MM.1S (cell line): ENCODE measurements around the gene DDR1.
"Not testable (repeated sequence)": the region's sequence is repeated elsewhere in the genome, so short reads cannot be mapped to it uniquely, and the experiment has no call there.

Experiments used
- DNase-seq: peaks from one replicate; pipeline ENCODE4 v3.0.0-alpha.2; 2015
- H2AFZ ChIP-seq: fragments of 300-600 bp; sonication (generic); 2 replicates; pipeline ENCODE4 v1.6.0; 2016; ENCODE audit warnings: antibody characterized with exemption, low read length
- H3F3A ChIP-seq: fragments of 300-600 bp; sonication (generic); 2 replicates; pipeline ENCODE4 v1.6.1; 2016; ENCODE audit warnings: mild to moderate bottlenecking, antibody characterized with exemption, low read length, moderate library complexity, mixed read lengths; ENCODE audit not compliant: insufficient read depth
- H3K27ac ChIP-seq: fragments of 300-600 bp; sonication (generic); 2 replicates; pipeline ENCODE4 v1.5.1; 2016; ENCODE audit warnings: mild to moderate bottlenecking, low read length
- H3K27me3 ChIP-seq: fragments of 300-600 bp; sonication (generic); replicated peaks from 2 replicates; pipeline ENCODE4 v1.6.0; 2016; ENCODE audit warnings: low read length; ENCODE audit not compliant: insufficient read depth
- H3K36me3 ChIP-seq: fragments of 300-600 bp; sonication (generic); replicated peaks from 2 replicates; pipeline ENCODE4 v1.6.1; 2016; ENCODE audit warnings: mild to moderate bottlenecking, low read length, mixed read lengths; ENCODE audit not compliant: insufficient read depth
- H3K4me1 ChIP-seq: fragments of 300-600 bp; sonication (generic); 2 replicates; pipeline ENCODE4 v1.6.1; 2016; ENCODE audit warnings: low read length, mixed read lengths
- H3K4me2 ChIP-seq: fragments of 300-600 bp; sonication (generic); 2 replicates; pipeline ENCODE4 v1.6.0; 2016; ENCODE audit warnings: low read depth, low read length
- H3K4me3 ChIP-seq: fragments of 300-600 bp; sonication (generic); 2 replicates; pipeline ENCODE4 v1.5.1; 2016; ENCODE audit warnings: low read length, mixed read lengths
- H3K79me2 ChIP-seq: fragments of 300-600 bp; sonication (generic); 2 replicates; pipeline ENCODE4 v1.6.1; 2016; ENCODE audit warnings: mixed run types, low read length, mixed read lengths
- H3K9ac ChIP-seq: fragments of 300-600 bp; sonication (generic); 2 replicates; pipeline ENCODE4 v1.6.1; 2016; ENCODE audit warnings: low read length, mixed read lengths
- H3K9me2 ChIP-seq: fragments of 300-600 bp; sonication (generic); replicated peaks from 2 replicates; pipeline ENCODE4 v1.6.1; 2016; ENCODE audit warnings: mild to moderate bottlenecking, low read length, mixed read lengths; ENCODE audit not compliant: insufficient read depth
- H3K9me3 ChIP-seq: fragments of 300-600 bp; sonication (generic); replicated peaks from 2 replicates; pipeline ENCODE4 v1.6.1; 2016; ENCODE audit warnings: mild to moderate bottlenecking, low read length, mixed read lengths; ENCODE audit not compliant: insufficient read depth
- H4K20me1 ChIP-seq: fragments of 300-600 bp; sonication (generic); 2 replicates; pipeline ENCODE4 v1.6.1; 2016; ENCODE audit warnings: mild to moderate bottlenecking, low read length, moderate library complexity, mixed read lengths; ENCODE audit not compliant: insufficient read depth
- EZH2 ChIP-seq: fragments of 300-600 bp; sonication (generic); optimal IDR thresholded peaks from 2 replicates; pipeline ENCODE3; 2017; ENCODE audit warnings: low read depth, mild to moderate bottlenecking, antibody characterized with exemption, low read length, mixed read lengths
- EZH2phosphoT487 ChIP-seq: fragments of 300-600 bp; sonication (generic); IDR thresholded peaks from 2 replicates; pipeline ENCODE4 v1.6.1; 2018; ENCODE audit warnings: antibody characterized with exemption, low read length
- TF ChIP-seq, protein P1 (sequence below): fragments of 300-600 bp; sonication (generic); IDR thresholded peaks from 2 replicates; pipeline ENCODE4 v1.5.1; 2016; ENCODE audit warnings: antibody characterized with exemption, low read length, mixed read lengths

The DDR1 gene

DNA sequence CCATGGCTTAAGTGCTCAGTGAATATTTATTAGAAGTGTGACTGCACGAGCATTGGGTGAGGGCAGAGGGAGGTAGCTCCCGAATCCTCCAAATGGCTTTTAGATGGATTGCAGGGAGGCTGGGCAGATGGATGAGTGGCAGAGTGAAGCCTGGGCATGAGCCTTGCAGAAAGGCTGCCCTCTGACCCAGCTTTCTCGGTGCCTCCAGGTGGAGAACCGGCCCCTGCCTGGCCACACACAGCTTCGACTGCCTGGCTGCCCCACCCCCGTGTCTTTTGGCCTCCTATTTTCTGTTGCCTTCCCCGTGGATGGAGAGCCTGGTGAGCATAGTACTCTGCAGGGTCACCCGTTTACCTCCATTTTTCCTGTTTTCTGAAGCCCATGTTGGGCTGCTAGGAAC, 33.2 kb downstream of the DDR1 start:
- H4K20me1 ChIP-seq, result no peaks in the 10 kb centered on the region
- peaks cover 8% of the 10 kb centered on the region; the same call in 1 of the 2 replicates for H3K4me1 ChIP-seq
- H3K27me3 ChIP-seq, result no peaks in the 10 kb centered on the region
- DNase-seq, result no peak
- no peaks in the 10 kb centered on the region for H3K79me2 ChIP-seq
- no peaks in the 10 kb centered on the region; the same call in 1 of the 2 replicates for H3F3A ChIP-seq
- H3K9ac ChIP-seq, result no peak overlapping the region
- no peak overlapping the region for H2AFZ ChIP-seq
- no peak overlapping the region for H3K27ac ChIP-seq
- H3K9me2 ChIP-seq, result no peaks in the 10 kb centered on the region
- TF ChIP-seq, protein P1, sequence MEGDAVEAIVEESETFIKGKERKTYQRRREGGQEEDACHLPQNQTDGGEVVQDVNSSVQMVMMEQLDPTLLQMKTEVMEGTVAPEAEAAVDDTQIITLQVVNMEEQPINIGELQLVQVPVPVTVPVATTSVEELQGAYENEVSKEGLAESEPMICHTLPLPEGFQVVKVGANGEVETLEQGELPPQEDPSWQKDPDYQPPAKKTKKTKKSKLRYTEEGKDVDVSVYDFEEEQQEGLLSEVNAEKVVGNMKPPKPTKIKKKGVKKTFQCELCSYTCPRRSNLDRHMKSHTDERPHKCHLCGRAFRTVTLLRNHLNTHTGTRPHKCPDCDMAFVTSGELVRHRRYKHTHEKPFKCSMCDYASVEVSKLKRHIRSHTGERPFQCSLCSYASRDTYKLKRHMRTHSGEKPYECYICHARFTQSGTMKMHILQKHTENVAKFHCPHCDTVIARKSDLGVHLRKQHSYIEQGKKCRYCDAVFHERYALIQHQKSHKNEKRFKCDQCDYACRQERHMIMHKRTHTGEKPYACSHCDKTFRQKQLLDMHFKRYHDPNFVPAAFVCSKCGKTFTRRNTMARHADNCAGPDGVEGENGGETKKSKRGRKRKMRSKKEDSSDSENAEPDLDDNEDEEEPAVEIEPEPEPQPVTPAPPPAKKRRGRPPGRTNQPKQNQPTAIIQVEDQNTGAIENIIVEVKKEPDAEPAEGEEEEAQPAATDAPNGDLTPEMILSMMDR, result no peak
- TF ChIP-seq EZH2phosphoT487 (no peak), EZH2 (no peak)
- H3K4me2 ChIP-seq, result no peak overlapping the region
- no peaks in the 10 kb centered on the region for H3K36me3 ChIP-seq
- no peaks in the 10 kb centered on the region for H3K9me3 ChIP-seq
- H3K4me3 ChIP-seq, result no peak overlapping the region

DNA sequence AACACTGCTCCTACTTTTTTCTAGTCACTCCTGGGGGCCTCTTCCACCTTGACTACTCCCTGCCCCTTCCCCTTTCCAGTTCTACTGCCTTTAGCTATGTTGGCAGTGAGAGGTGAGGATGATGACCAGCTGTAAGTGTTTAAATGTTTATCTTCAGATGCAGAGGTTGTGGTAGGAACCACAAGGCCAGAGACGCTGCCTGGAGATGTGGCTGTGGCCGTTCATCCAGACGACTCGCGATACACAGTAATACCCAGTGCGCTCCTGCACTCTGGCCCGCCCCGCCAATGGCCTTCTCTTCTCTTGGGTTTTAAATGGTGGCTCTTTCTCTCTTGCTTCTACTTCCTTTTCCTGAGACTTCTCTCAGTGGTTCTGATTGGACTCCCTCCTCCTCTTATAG, 34.4 kb downstream of the DDR1 start:
- H3K27me3 ChIP-seq, result no peaks in the 10 kb centered on the region
- H4K20me1 ChIP-seq, result no peaks in the 10 kb centered on the region
- H3K4me2 ChIP-seq, result no peak overlapping the region
- no peak for DNase-seq
- no peak overlapping the region for H3K4me3 ChIP-seq
- no peaks in the 10 kb centered on the region for H3K9me3 ChIP-seq
- H3K4me1 ChIP-seq, result peaks cover 8% of the 10 kb centered on the region; the same call in 1 of the 2 replicates
- H3F3A ChIP-seq, result no peaks in the 10 kb centered on the region; the same call in 1 of the 2 replicates
- H2AFZ ChIP-seq, result no peak overlapping the region
- no peaks in the 10 kb centered on the region for H3K79me2 ChIP-seq
- H3K27ac ChIP-seq, result no peak overlapping the region
- H3K9ac ChIP-seq, result no peak overlapping the region
- H3K9me2 ChIP-seq, result no peaks in the 10 kb centered on the region
- H3K36me3 ChIP-seq, result no peaks in the 10 kb centered on the region
- TF ChIP-seq, protein P1, result no peak
- TF ChIP-seq EZH2phosphoT487 (no peak), EZH2 (no peak)

DNA sequence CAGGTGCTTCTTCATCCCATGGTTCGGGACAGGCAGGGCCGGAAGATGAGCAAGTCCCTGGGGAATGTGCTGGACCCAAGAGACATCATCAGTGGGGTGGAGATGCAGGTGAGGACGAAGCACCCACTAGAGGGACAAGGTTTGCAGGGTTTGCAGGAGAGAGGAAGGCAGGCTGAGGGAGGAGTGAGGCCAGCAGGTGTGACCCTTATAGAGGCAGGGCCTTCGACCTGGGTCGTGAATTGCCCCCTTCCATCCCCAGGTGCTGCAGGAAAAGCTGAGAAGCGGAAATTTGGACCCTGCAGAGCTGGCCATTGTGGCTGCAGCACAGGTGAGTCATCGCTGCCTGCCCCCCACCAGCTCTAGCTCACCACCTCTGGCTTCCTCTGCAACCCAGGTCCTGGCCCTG, 38.1 kb downstream of the DDR1 start:
- H3K9ac ChIP-seq, result no peak overlapping the region
- no peaks in the 10 kb centered on the region for H3K36me3 ChIP-seq
- no peaks in the 10 kb centered on the region for H3K4me1 ChIP-seq
- H3K9me3 ChIP-seq, result no peaks in the 10 kb centered on the region
- H4K20me1 ChIP-seq, result no peaks in the 10 kb centered on the region
- H3K4me2 ChIP-seq, result no peak overlapping the region
- no peaks in the 10 kb centered on the region for H3K9me2 ChIP-seq
- H3K4me3 ChIP-seq, result no peak overlapping the region
- H3K27ac ChIP-seq, result no peak overlapping the region
- no peak for DNase-seq
- H3K27me3 ChIP-seq, result no peaks in the 10 kb centered on the region
- TF ChIP-seq EZH2, result no peak
- TF ChIP-seq EZH2phosphoT487, result no peak
- TF ChIP-seq, protein P1, result no peak
- H3F3A ChIP-seq, result no peaks in the 10 kb centered on the region
- H2AFZ ChIP-seq, result no peak overlapping the region
- H3K79me2 ChIP-seq, result no peaks in the 10 kb centered on the region

DNA sequence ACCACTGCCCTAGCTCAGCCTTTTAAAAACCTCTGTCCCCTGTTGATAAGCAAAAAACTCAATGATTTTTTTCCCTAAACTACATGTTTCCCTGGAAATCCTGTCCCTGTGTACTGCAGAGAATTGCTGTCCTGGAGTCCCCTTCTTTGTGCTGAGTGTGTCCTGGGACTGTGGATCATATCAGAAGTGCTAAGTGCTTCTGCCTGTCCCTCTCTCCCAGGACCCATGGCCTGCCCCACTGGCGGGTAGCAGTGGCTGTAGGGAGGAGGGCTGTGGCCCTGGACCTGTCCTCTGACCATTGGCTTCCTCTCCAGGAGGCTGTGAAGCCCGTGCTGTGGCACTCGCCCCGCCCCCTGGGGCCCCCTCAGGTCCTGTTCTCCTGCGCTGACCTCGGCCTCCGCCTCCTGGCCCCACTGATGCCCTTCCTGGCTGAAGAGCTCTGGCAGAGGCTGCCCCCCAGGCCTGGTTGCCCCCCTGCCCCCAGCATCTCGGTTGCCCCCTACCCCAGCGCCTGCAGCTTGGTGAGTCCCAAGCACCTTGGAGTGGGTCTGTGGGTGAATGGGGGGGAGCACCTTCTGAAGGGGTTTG, 39.8 kb downstream of the DDR1 start:
- H3K27me3 ChIP-seq, H3F3A ChIP-seq, H3K36me3 ChIP-seq, H3K4me2 ChIP-seq, H4K20me1 ChIP-seq, H3K79me2 ChIP-seq, H3K27ac ChIP-seq, H3K9me3 ChIP-seq, H3K4me3 ChIP-seq, H2AFZ ChIP-seq, H3K9ac ChIP-seq, H3K9me2 ChIP-seq, H3K4me1 ChIP-seq, DNase-seq: not testable (repeated sequence)
